Heart left ventricle (tissue), 16 donors: ENCODE measurements around the gene PPIL1. TPM values are rescaled to one million over a fixed set of nuclear protein-coding genes. Genes with fewer than 3 reads are reported as not detected.

Experiments used
- ATAC-seq, 4 donors: fragments of 200-7000 bp; cut with Tn5 transposase; one replicate each; pipeline ENCODE4 v1.9.1; 2020 to 2022; ENCODE audit warnings: moderate library complexity in 4 of 4, mild to moderate bottlenecking in 3 of 4, moderate number of reproducible peaks in 1 of 4
- DNase-seq, 5 donors: peaks; one replicate each; pipeline ENCODE4 v3.0.0-alpha.2; 2020
- H3K27ac ChIP-seq, 12 donors: fragments of 200-600 bp; sonication (generic) in 4 of 12; one replicate each; pipeline versions ENCODE4 v1.5.0 to v1.8.0; 2016 to 2022; ENCODE audit warnings: mild to moderate bottlenecking in 2 of 12
- H3K27me3 ChIP-seq, 9 donors: fragments of 200-600 bp; sonication (generic) in 2 of 9; one replicate each; pipeline versions ENCODE4 v1.5.1 to v1.8.0; 2016 to 2022; ENCODE audit warnings: mild to moderate bottlenecking in 3 of 9
- H3K36me3 ChIP-seq, 9 donors: fragments of 200-600 bp; sonication (generic) in 2 of 9; one replicate each; pipeline versions ENCODE4 v1.5.0 to v1.8.0; 2018 to 2022; ENCODE audit warnings: mild to moderate bottlenecking in 2 of 9
- H3K4me1 ChIP-seq, 12 donors: fragments of 200-600 bp; sonication (generic) in 4 of 12; one replicate each; pipeline versions ENCODE4 v1.5.0 to v1.8.0; 2016 to 2022; ENCODE audit warnings: mild to moderate bottlenecking in 3 of 12
- H3K4me3 ChIP-seq, 12 donors: fragments of 200-600 bp; sonication (generic) in 4 of 12; one replicate each; pipeline versions ENCODE4 v1.5.0 to v1.8.0; 2017 to 2022; ENCODE audit warnings: mild to moderate bottlenecking in 9 of 12, moderate library complexity in 4 of 12
- H3K9me3 ChIP-seq, 12 donors: fragments of 200-600 bp; sonication (generic) in 4 of 12; one replicate each; pipeline versions ENCODE4 v1.5.0 to v1.8.0; 2016 to 2022; ENCODE audit warnings: mild to moderate bottlenecking in 1 of 12
- CTCF ChIP-seq, 12 donors: fragments of 200-600 bp; sonication (generic) in 4 of 12; IDR thresholded peaks; one replicate each; pipeline versions ENCODE4 v1.5.0 to v1.8.0; 2018 to 2022; ENCODE audit warnings: antibody characterized with exemption in 12 of 12, mild to moderate bottlenecking in 5 of 12
- POLR2A ChIP-seq, 2 donors: fragments of 450-650 bp; IDR thresholded peaks; one replicate each; pipeline ENCODE4 v1.6.1; 2017; ENCODE audit warnings: antibody characterized with exemption in 2 of 2, mild to moderate bottlenecking in 2 of 2, moderate library complexity in 2 of 2
- WGBS, 4 donors: extraction: QIAGEN DNeasy Blood & Tissue Kit in 2 of 4; methylation state at CpG; one replicate each; pipeline versions ENCODE4 v1.1.5 to v1.1.7; 2013 to 2018; 5-methylcytosine and 5-hydroxymethylcytosine counted together
- intact Hi-C, 10 donors: fragments of 100-400 bp; cut with DNase I; formaldehyde crosslinking; loops; one replicate each; pipeline versions ENCODE4 v1.11.1 to v1.14.2; 2022
- polyA plus RNA-seq, 2 donors: library from polyadenylated mRNA; stranded (reverse); fragments of 200-250 nt; gene quantifications; one replicate each; pipeline ENCODE4 v1.2.3, GENCODE V29; 2013
- total RNA-seq, 9 donors: library from RNA; depleted of rRNA in 2 of 9; stranded (reverse); fragments of >200 nt in 2 of 9; fragmentation: NEBNext Ultra II Directional in 3 of 9; extraction: Animal tissue kit (Norgen Biotek cat#: 25700) in 3 of 9; gene quantifications; one replicate each; pipeline versions ENCODE4 v1.1.0 to v1.2.4, GENCODE V29; 2016 to 2023
- donor health status: ischemic (EF 13 %, LVEDD 7.1; RV severe dilation, severe dysfunction).
- donor health status: healthy with polysubstance abuse.
- donor health status: DM: no; HTN: yes; CAD: no.
- donor health status: DM: no; HTN: no; CAD: no.
- donor health status: ischemic (EF 25% LVEDD 6.9; RV normal size, moderate dysfunction).
- donor health status: ischemic (EF 25% LVEDD 5.7; RV mildly dilated, moderate dysfunction).
- donor health status: healthy.
- donor health status: DM: yes; HTN: yes; CAD: no.
- donor health status: ischemic (EF 35%, LVEDD 5.7; RV mildly dilated, moderate dysfunction).
- donor health status: nonischemic (EF 11% LVEDD 7.7; RV severe dilation, severe dysfunction).
- donor health status: DM: yes; HTN: yes; CAD: no.
- donor health status: PGD.
- donor health status: ischemic (EF 29% LVEDD 5.4; RV normal size, mild dysfunction).
- donor health status: nonischemic (EF 23%, LVEDD 6.1; RV moderate dilation, normal function).

PPIL1 gene
- total and polyA plus RNA-seq, 11 donors, result 30.9 to 69.3 (median 42.6) TPM

- TF ChIP-seq POLR2A (IDR thresholded peaks at IDR 0.05) (peak in 1 of 2 donors; percentile 75), CTCF (IDR thresholded peaks at IDR 0.05) (peak; percentile 73 to 94 (median 87))
- 2 to 4% (median 3%) methylated on average over 30 to 48 of the region's 48 CpGs for WGBS, 4 donors
- DNase-seq (peak; percentile 97 to 99 (median 98)), ATAC-seq (peak; percentile 99 to 100 (median 100))
- intact Hi-C loops, result loop anchor here (1.0 to 10.0 kb wide), 15 partner anchors 92 to 329 kb away; partner anchors contain the start of genes PIM1 (in 5 of the 10) and MTCH1 (in 3 of the 10)
- Histone ChIP-seq H3K4me3 (peak within 1 kb of the TSS; percentile 52 to 93 (median 83)), H3K27me3 (no peaks in the 10 kb centered on the region), H3K9me3 (no peaks in the 10 kb centered on the region), H3K27ac (peak within 1 kb of the TSS; percentile 77 to 95 (median 88)), H3K36me3 (no peaks in the 10 kb centered on the region), H3K4me1 (peaks cover 0 to 42% (median 26%) of the 10 kb centered on the region in 12 donors)
Observed at GRCh38 chr6:36885461-36886401, 11.1 kb upstream of the PPIL1 start, which contains the start of gene C6orf89. Gene C6orf89, plus strand, starts transcription at chr6:36885952. Its CDS starts 13,493 bp downstream, at chr6:36899445.

GRCh38 chr6:36884610-36885009 is 10.0 kb upstream of the PPIL1 start:
- peaks cover 0 to 38% (median 26%) of the 10 kb centered on the region in 12 donors for H3K4me1 ChIP-seq
- DNase-seq (no peak), ATAC-seq (no peak)
- TF ChIP-seq CTCF (IDR thresholded peaks at IDR 0.05) (no peak), POLR2A (IDR thresholded peaks at IDR 0.05) (no peak)
- no peaks in the 10 kb centered on the region for H3K9me3 ChIP-seq
- H3K27me3 ChIP-seq, result no peaks in the 10 kb centered on the region
- peak overlapping the region in 8 of 12 donors; percentile 79 to 95 (median 86) for H3K27ac ChIP-seq
- H3K36me3 ChIP-seq, result no peaks in the 10 kb centered on the region
- intact Hi-C loops, result loop anchor here (1.0 to 10.0 kb wide), 15 partner anchors 93 to 330 kb away; partner anchors contain the start of genes PIM1 (in 5 of the 10) and MTCH1 (in 3 of the 10)
- H3K4me3 ChIP-seq, result no peak overlapping the region
- 97 to 98% (median 98%) methylated on average over 3 of the region's 3 CpGs for WGBS, 4 donors

- H3K36me3 ChIP-seq, result peaks cover 0 to 12% (median 6%) of the 10 kb centered on the region in 9 donors
- peak overlapping the region in 11 of 12 donors; percentile 68 to 96 (median 88) for H3K27ac ChIP-seq
- no peak for DNase-seq
- no peaks in the 10 kb centered on the region for H3K27me3 ChIP-seq
- H3K9me3 ChIP-seq, result no peaks in the 10 kb centered on the region
- no peak for ATAC-seq
- H3K4me3 ChIP-seq, result peak overlapping the region; percentile 66 to 96 (median 85)
- intact Hi-C loops, result no loop called here
- WGBS, 4 donors, result 30 to 36% (median 33%) methylated on average over 6 of the region's 6 CpGs
- H3K4me1 ChIP-seq, result peaks cover 0 to 31% (median 16%) of the 10 kb centered on the region in 12 donors
- TF ChIP-seq CTCF (IDR thresholded peaks at IDR 0.05), result no peak
- no peak for TF ChIP-seq POLR2A (IDR thresholded peaks at IDR 0.05)
Observed at GRCh38 chr6:36875250-36875633, 639 bp upstream of the PPIL1 start.
